IMR-90 (cell line): ENCODE data around the gene MEGF9. TPM values are rescaled to one million over a fixed set of nuclear protein-coding genes. Genes with fewer than 3 reads are reported as not detected.
A peak's percentile ranks its signal among the peaks of the same experiment; 100 is the strongest.

Experiments
- ATAC-seq: fragments of 200-7000 bp; cut with Tn5 transposase; 2 replicates; pipeline ENCODE4 v1.9.1; 2020; ENCODE audit warnings: low read depth, mild to moderate bottlenecking, moderate library complexity
- BruUV-seq: library from RNA; stranded (reverse); fragments of 400-500 nt; replicated peaks from 2 replicates; lab custom pipeline; 2021; lab: Mats Ljungman, UMichigan
- CTCF ChIA-PET: fragments of 300-600 bp; formaldehyde crosslinking; extraction: SDS; loops from one replicate; lab custom pipeline; 2021; ENCODE audit warnings: antibody characterized with exemption; lab: Yijun Ruan, JAX
- POLR2A ChIA-PET: fragments of 300-600 bp; sonication (Branson Sonifier 250); formaldehyde crosslinking; loops from one replicate; lab custom pipeline; 2022; ENCODE audit warnings: antibody characterized with exemption; ENCODE audit not compliant: unreplicated experiment; lab: Charles Lee
- DNase-seq: peaks from one replicate; pipeline ENCODE4 v3.0.0; 2013
- H2AFZ ChIP-seq: replicated peaks from 2 replicates; pipeline ENCODE3; 2013; ENCODE audit warnings: low read length, mild to moderate bottlenecking; ENCODE audit not compliant: poor library complexity
- H2AK5ac ChIP-seq: 2 replicates; pipeline ENCODE4 v1.6.1; 2013; ENCODE audit warnings: low read depth, low read length, inconsistent platforms
- H2AK9ac ChIP-seq: replicated peaks from 2 replicates; pipeline ENCODE3; 2013; ENCODE audit warnings: mild to moderate bottlenecking, low read depth, low read length, moderate library complexity; ENCODE audit not compliant: poor library complexity
- H2BK120ac ChIP-seq: 2 replicates; pipeline ENCODE4 v1.6.1; 2013; ENCODE audit warnings: low read depth, low read length, inconsistent platforms
- H2BK15ac ChIP-seq: 3 replicates; pipeline ENCODE4 v1.6.1; 2013; ENCODE audit warnings: low read depth, low read length, inconsistent platforms
- H2BK20ac ChIP-seq: 2 replicates; pipeline ENCODE4 v1.6.1; 2013; ENCODE audit warnings: low read depth, mild to moderate bottlenecking, inconsistent platforms, low read length, moderate library complexity
- H2BK5ac ChIP-seq: 2 replicates; pipeline ENCODE4 v1.6.1; 2013; ENCODE audit warnings: mild to moderate bottlenecking, low read depth, low read length, inconsistent platforms; ENCODE audit not compliant: poor library complexity, severe bottlenecking
- H3K14ac ChIP-seq: replicated peaks from 2 replicates; pipeline ENCODE4 v1.6.1; 2013; ENCODE audit warnings: low read depth, low read length, inconsistent platforms
- H3K18ac ChIP-seq: 2 replicates; pipeline ENCODE4 v1.6.1; 2013; ENCODE audit warnings: low read depth, low read length, control low read depth
- H3K23ac ChIP-seq: 2 replicates; pipeline ENCODE4 v1.6.1; 2013; ENCODE audit warnings: low read depth, low read length, inconsistent platforms
- H3K27ac ChIP-seq: 2 replicates; pipeline ENCODE4 v1.5.1; 2013; ENCODE audit warnings: mild to moderate bottlenecking, control low read depth, low read length; ENCODE audit not compliant: insufficient read depth
- H3K27me3 ChIP-seq: 2 replicates; pipeline ENCODE4 v1.6.1; 2013; ENCODE audit warnings: low read length; ENCODE audit not compliant: control insufficient read depth, insufficient read depth
- H3K36me3 ChIP-seq: 2 replicates; pipeline ENCODE4 v1.6.1; 2013; ENCODE audit warnings: low read length, mixed read lengths; ENCODE audit not compliant: control insufficient read depth, insufficient read depth
- H3K4ac ChIP-seq: 2 replicates; pipeline ENCODE4 v1.6.1; 2013; ENCODE audit warnings: low read depth, low read length, inconsistent platforms
- H3K4me1 ChIP-seq: 2 replicates; pipeline ENCODE4 v1.6.1; 2013; ENCODE audit warnings: low read length, mixed read lengths; ENCODE audit not compliant: control insufficient read depth, insufficient read depth
- H3K4me2 ChIP-seq: 2 replicates; pipeline ENCODE4 v1.6.1; 2013; ENCODE audit warnings: low read depth, mild to moderate bottlenecking, control low read depth, low read length, moderate library complexity
- H3K4me3 ChIP-seq: 2 replicates; pipeline ENCODE4 v1.5.1; 2013; ENCODE audit warnings: low read depth, mild to moderate bottlenecking, control low read depth, low read length, moderate library complexity; ENCODE audit not compliant: insufficient read depth
- H3K56ac ChIP-seq: 2 replicates; pipeline ENCODE4 v1.6.1; 2013; ENCODE audit warnings: low read length, inconsistent platforms; ENCODE audit not compliant: insufficient read depth; ENCODE audit errors: extremely low read depth
- H3K79me1 ChIP-seq, 2 experiments: 2 replicates each; pipeline ENCODE4 v1.6.1; 2013; ENCODE audit warnings: low read length in 2 of 2, inconsistent platforms in 1 of 2, low read depth in 1 of 2
- H3K9ac ChIP-seq: 2 replicates; pipeline ENCODE4 v1.6.1; 2013; ENCODE audit warnings: low read depth, low read length, control low read depth
- H3K9me1 ChIP-seq: 2 replicates; pipeline ENCODE4 v1.6.1; 2013; ENCODE audit warnings: low read length, inconsistent platforms; ENCODE audit not compliant: insufficient read depth
- H3K9me3 ChIP-seq: 2 replicates; pipeline ENCODE4 v1.6.1; 2013; ENCODE audit warnings: low read length; ENCODE audit not compliant: control insufficient read depth, insufficient read depth
- H4K20me1 ChIP-seq: 2 replicates; pipeline ENCODE4 v1.6.1; 2013; ENCODE audit warnings: low read length, inconsistent platforms; ENCODE audit not compliant: insufficient read depth
- H4K5ac ChIP-seq: 2 replicates; pipeline ENCODE4 v1.6.1; 2013; ENCODE audit warnings: mild to moderate bottlenecking, low read depth, low read length, control low read depth
- H4K8ac ChIP-seq, 2 experiments: 2 replicates each; pipeline ENCODE4 v1.6.1; 2013; ENCODE audit warnings: low read depth in 2 of 2, low read length in 2 of 2, control low read depth in 1 of 2, inconsistent platforms in 1 of 2
- H4K91ac ChIP-seq: 2 replicates; pipeline ENCODE4 v1.6.1; 2013; ENCODE audit warnings: low read depth, low read length, inconsistent platforms; ENCODE audit not compliant: insufficient read depth
- BHLHE40 ChIP-seq: fragments of 150-350 bp; IDR thresholded peaks from 2 replicates; pipeline ENCODE4 v1.6.1; 2016; ENCODE audit warnings: mild to moderate bottlenecking, low read depth, low read length
- CEBPB ChIP-seq: IDR thresholded peaks from 2 replicates; pipeline ENCODE4 v1.6.1; 2012; ENCODE audit warnings: low read depth, low read length, improper control_type of control experiment
- CHD1 ChIP-seq: IDR thresholded peaks from 2 replicates; pipeline ENCODE4 v1.6.1; 2012; ENCODE audit warnings: low read depth, low read length, improper control_type of control experiment
- FOS ChIP-seq: fragments of 150-350 bp; IDR thresholded peaks from 2 replicates; pipeline ENCODE4 v1.6.1; 2016; ENCODE audit warnings: low read depth, low read length
- MAFK ChIP-seq: IDR thresholded peaks from 2 replicates; pipeline ENCODE4 v1.6.1; 2012; ENCODE audit warnings: low read depth, low read length, improper control_type of control experiment
- MAZ ChIP-seq: IDR thresholded peaks from 2 replicates; pipeline ENCODE4 v1.6.1; 2012; ENCODE audit warnings: low read depth, mild to moderate bottlenecking, low read length, improper control_type of control experiment, moderate library complexity, borderline replicate concordance
- MXI1 ChIP-seq: IDR thresholded peaks from 2 replicates; pipeline ENCODE4 v1.6.1; 2012; ENCODE audit warnings: low read depth, mild to moderate bottlenecking, low read length, moderate library complexity, borderline replicate concordance
- NFE2L2 ChIP-seq: fragments of 150-350 bp; IDR thresholded peaks from 2 replicates; pipeline ENCODE4 v1.6.1; 2016; ENCODE audit warnings: low read depth, mild to moderate bottlenecking, low read length
- POLR2A ChIP-seq: IDR thresholded peaks from 2 replicates; pipeline ENCODE4 v1.6.1; 2012; ENCODE audit warnings: mild to moderate bottlenecking, low read depth, low read length
- RAD21 ChIP-seq: IDR thresholded peaks from 2 replicates; pipeline ENCODE4 v1.6.1; 2012; ENCODE audit warnings: low read length, improper control_type of control experiment
- RCOR1 ChIP-seq: IDR thresholded peaks from 2 replicates; pipeline ENCODE4 v1.6.1; 2012; ENCODE audit warnings: mild to moderate bottlenecking, low read length, improper control_type of control experiment; ENCODE audit not compliant: insufficient replicate concordance
- SMC3 ChIP-seq: fragments of 150-350 bp; IDR thresholded peaks from 2 replicates; pipeline ENCODE4 v1.6.1; 2016; ENCODE audit warnings: low read depth, mild to moderate bottlenecking, antibody characterized with exemption, low read length, moderate library complexity
- WGBS, 2 experiments: methylation state at CpG; one replicate each; pipeline versions ENCODE4 v1.1.5 to v1.1.7; 2013; ENCODE audit warnings: missing lambda C conversion rate in 2 of 2; ENCODE audit not compliant: insufficient read length in 1 of 2; ENCODE audit errors: extremely low coverage in 2 of 2; 5-methylcytosine and 5-hydroxymethylcytosine counted together
- dilution Hi-C: fragments of 300-500 bp; cut with HindIII; formaldehyde crosslinking; loops from one replicate; pipeline ENCODE4 v1.14.3; 2018; ENCODE audit warnings: low sequenced_read_pairs; ENCODE audit not compliant: unreplicated experiment
- in situ Hi-C: fragments of 300-500 bp; cut with MboI; formaldehyde crosslinking; loops from 3 replicates; pipeline ENCODE4 v1.14.3; 2019; ENCODE audit warnings: low sequenced_read_pairs, inconsistent platforms, mixed read lengths
- intact Hi-C: fragments of 100-400 bp; cut with micrococcal nuclease; formaldehyde crosslinking; loops from 2 replicates; pipeline ENCODE4 v1.10.0; 2022
- polyA plus RNA-seq, 3 experiments: library from polyadenylated mRNA; depleted of rRNA; stranded (reverse); fragments of >200 nt; gene quantifications; 2 replicates each; pipeline ENCODE4 v1.2.3, GENCODE V29; 2012; ENCODE audit warnings: low replicate concordance in 1 of 3
- total RNA-seq: library from RNA; depleted of rRNA; stranded (reverse); fragments of >200 nt; gene quantifications from 2 replicates; pipeline ENCODE4 v1.2.3, GENCODE V29; 2012
- TF ChIP-seq, protein P1 (sequence below): fragments of 150-350 bp; IDR thresholded peaks from 2 replicates; pipeline ENCODE4 v1.6.1; 2017; ENCODE audit warnings: mild to moderate bottlenecking, antibody characterized with exemption, low read length, low read depth
- TF ChIP-seq, protein P2 (sequence below): conservative IDR thresholded peaks from 2 replicates; pipeline ENCODE4 v1.5.1; 2012; ENCODE audit warnings: mild to moderate bottlenecking, low read depth, low read length, improper control_type of control experiment
- TF ChIP-seq, protein P3 (sequence below): fragments of 150-350 bp; IDR thresholded peaks from 2 replicates; pipeline ENCODE4 v1.6.1; 2016; ENCODE audit warnings: low read depth, mild to moderate bottlenecking, low read length, moderate library complexity, borderline replicate concordance

Gene MEGF9
- total and polyA plus RNA-seq, 2 of the 4 experiments (the other 2 are of a cell fraction) = 3.4 TPM

DNA sequence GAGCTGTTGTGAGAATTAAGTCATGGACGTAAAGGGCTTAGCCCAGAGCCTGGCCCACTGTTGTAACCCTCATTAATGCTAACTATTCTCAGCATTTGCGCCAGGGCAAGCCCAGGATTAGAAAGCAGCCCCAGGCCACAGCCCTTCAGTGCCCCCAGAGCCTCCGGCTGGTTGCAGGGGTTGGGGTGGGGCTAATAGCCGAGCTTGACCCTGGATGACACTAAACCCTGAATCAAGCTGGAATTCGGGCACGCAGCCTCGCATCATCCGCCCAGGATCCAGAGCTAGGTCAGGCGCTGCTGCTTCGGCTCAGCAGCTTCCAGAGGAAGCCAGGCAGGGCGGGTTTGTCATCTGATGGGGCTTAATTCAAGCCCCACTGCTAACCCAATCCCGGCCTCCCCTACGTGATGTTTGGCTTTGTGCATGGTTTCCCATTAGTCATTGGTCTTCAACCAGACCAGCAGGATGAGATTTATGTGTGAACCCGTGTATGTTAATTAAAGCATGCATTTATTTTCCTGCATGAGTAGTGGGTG is 1.2 kb upstream of the MEGF9 start:
- Histone ChIP-seq H2AFZ (peak overlapping the region; percentile 94), H4K91ac (peak overlapping the region; percentile 80; the same call in 1 of the 2 replicates), H3K4me1 (peaks cover 8% of the 10 kb centered on the region), H3K27ac (peak overlapping the region; percentile 84; the same call in 1 of the 2 replicates), H3K23ac (peak overlapping the region; percentile 55), H3K9ac (peak overlapping the region; percentile 85), H3K14ac (peak overlapping the region; percentile 72; the same call in 1 of the 2 replicates), H2BK15ac (no peak overlapping the region), H2AK5ac (peak overlapping the region; percentile 5; the same call in 1 of the 2 replicates), H3K56ac (no peak overlapping the region; the same call in 1 of the 2 replicates), H3K27me3 (no peaks in the 10 kb centered on the region), H3K79me1 (peaks cover 5 to 34% of the 10 kb centered on the region in 2 experiments; a peak in 3 of 4 replicates), H3K9me1 (no peaks in the 10 kb centered on the region), H3K4ac (peak overlapping the region; percentile 76), H2AK9ac (peak overlapping the region; percentile 96), H3K18ac (peak overlapping the region; percentile 59; the same call in 1 of the 2 replicates), H4K5ac (peak overlapping the region; percentile 89), H3K4me3 (no peak overlapping the region), H3K9me3 (no peaks in the 10 kb centered on the region), H2BK5ac (peak overlapping the region; percentile 31), H3K4me2 (peak overlapping the region; percentile 80), H4K20me1 (no peaks in the 10 kb centered on the region), H2BK120ac (no peak overlapping the region; the same call in 1 of the 2 replicates), H2BK20ac (0 out of 2 replicates have a peak overlapping the region, but pooled peaks have one; percentile 12), H3K36me3 (no peaks in the 10 kb centered on the region), H4K8ac (peak overlapping the region; percentile 88 to 89)
- ATAC-seq = no peak
- POLR2A ChIA-PET = interaction anchor here (0.6 kb wide), 2 partner anchors 87 to 131 kb away, joined by 3 to 5 read pairs; no protein-coding TSS in a partner anchor
- in situ Hi-C loops = no loop called here
- intact Hi-C loops = no loop called here
- BruUV-seq = no TSS peak
- DNase-seq = peak; percentile 77
- dilution Hi-C loops = no loop called here
- WGBS, 2 experiments = 10% methylated on average over 3 of the region's 14 CpGs; no CpG with 5 or more reads in 1 of the 2 experiments
- CTCF ChIA-PET = no interaction called here
- TF ChIP-seq, protein P1, sequence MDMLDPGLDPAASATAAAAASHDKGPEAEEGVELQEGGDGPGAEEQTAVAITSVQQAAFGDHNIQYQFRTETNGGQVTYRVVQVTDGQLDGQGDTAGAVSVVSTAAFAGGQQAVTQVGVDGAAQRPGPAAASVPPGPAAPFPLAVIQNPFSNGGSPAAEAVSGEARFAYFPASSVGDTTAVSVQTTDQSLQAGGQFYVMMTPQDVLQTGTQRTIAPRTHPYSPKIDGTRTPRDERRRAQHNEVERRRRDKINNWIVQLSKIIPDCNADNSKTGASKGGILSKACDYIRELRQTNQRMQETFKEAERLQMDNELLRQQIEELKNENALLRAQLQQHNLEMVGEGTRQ = no peak
- TF ChIP-seq MAZ (no peak), SMC3 (no peak), RAD21 (no peak), MXI1 (no peak), CHD1 (no peak), FOS (no peak), BHLHE40 (no peak), NFE2L2 (no peak), MAFK (no peak), CEBPB (no peak), RCOR1 (no peak), POLR2A (no peak)
- TF ChIP-seq, protein P2, sequence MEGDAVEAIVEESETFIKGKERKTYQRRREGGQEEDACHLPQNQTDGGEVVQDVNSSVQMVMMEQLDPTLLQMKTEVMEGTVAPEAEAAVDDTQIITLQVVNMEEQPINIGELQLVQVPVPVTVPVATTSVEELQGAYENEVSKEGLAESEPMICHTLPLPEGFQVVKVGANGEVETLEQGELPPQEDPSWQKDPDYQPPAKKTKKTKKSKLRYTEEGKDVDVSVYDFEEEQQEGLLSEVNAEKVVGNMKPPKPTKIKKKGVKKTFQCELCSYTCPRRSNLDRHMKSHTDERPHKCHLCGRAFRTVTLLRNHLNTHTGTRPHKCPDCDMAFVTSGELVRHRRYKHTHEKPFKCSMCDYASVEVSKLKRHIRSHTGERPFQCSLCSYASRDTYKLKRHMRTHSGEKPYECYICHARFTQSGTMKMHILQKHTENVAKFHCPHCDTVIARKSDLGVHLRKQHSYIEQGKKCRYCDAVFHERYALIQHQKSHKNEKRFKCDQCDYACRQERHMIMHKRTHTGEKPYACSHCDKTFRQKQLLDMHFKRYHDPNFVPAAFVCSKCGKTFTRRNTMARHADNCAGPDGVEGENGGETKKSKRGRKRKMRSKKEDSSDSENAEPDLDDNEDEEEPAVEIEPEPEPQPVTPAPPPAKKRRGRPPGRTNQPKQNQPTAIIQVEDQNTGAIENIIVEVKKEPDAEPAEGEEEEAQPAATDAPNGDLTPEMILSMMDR = no peak
- TF ChIP-seq, protein P3, sequence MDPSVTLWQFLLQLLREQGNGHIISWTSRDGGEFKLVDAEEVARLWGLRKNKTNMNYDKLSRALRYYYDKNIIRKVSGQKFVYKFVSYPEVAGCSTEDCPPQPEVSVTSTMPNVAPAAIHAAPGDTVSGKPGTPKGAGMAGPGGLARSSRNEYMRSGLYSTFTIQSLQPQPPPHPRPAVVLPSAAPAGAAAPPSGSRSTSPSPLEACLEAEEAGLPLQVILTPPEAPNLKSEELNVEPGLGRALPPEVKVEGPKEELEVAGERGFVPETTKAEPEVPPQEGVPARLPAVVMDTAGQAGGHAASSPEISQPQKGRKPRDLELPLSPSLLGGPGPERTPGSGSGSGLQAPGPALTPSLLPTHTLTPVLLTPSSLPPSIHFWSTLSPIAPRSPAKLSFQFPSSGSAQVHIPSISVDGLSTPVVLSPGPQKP = no peak
